Parathyroid adenoma (tissue), 2 donors: ENCODE results near the gene RPIA.

Experiments
- H2AFZ ChIP-seq: fragments of 300-600 bp; sonication (generic); one replicate; pipeline ENCODE4 v1.7.0; 2017; ENCODE audit warnings: antibody characterized with exemption, mild to moderate bottlenecking
- H3K27ac ChIP-seq: fragments of 300-600 bp; sonication (generic); one replicate; pipeline ENCODE4 v1.7.0; 2017
- H3K27me3 ChIP-seq: fragments of 300-600 bp; sonication (generic); one replicate; pipeline ENCODE4 v1.7.0; 2017; ENCODE audit warnings: low read length; ENCODE audit not compliant: control insufficient read depth, insufficient read depth
- H3K36me3 ChIP-seq: fragments of 300-600 bp; sonication (generic); one replicate; pipeline ENCODE4 v1.7.0; 2017; ENCODE audit warnings: low read length; ENCODE audit not compliant: control insufficient read depth, insufficient read depth
- H3K4me1 ChIP-seq: fragments of 300-600 bp; sonication (generic); one replicate; pipeline ENCODE4 v1.7.0; 2017; ENCODE audit warnings: control low read depth
- H3K4me2 ChIP-seq: fragments of 300-600 bp; sonication (generic); one replicate; pipeline ENCODE4 v1.7.0; 2017; ENCODE audit warnings: low read length
- H3K4me3 ChIP-seq: fragments of 300-600 bp; sonication (generic); one replicate; pipeline ENCODE4 v1.7.0; 2017; ENCODE audit warnings: low read depth, low read length
- H3K79me2 ChIP-seq: fragments of 300-600 bp; sonication (generic); one replicate; pipeline ENCODE4 v1.7.0; 2017; ENCODE audit warnings: control low read depth
- H3K9ac ChIP-seq: fragments of 300-600 bp; sonication (generic); one replicate; pipeline ENCODE4 v1.7.0; 2017; ENCODE audit warnings: mild to moderate bottlenecking
- H3K9me3 ChIP-seq: fragments of 300-600 bp; sonication (generic); one replicate; pipeline ENCODE4 v1.7.0; 2017; ENCODE audit warnings: low read length; ENCODE audit not compliant: control insufficient read depth
- TF ChIP-seq, protein P1 (sequence below): fragments of 300-600 bp; sonication (generic); IDR thresholded peaks from one replicate; pipeline ENCODE4 v1.7.0; 2017; ENCODE audit warnings: antibody characterized with exemption, mild to moderate bottlenecking
- donor health status: primary hyperparathyroidism.

RPIA gene

DNA sequence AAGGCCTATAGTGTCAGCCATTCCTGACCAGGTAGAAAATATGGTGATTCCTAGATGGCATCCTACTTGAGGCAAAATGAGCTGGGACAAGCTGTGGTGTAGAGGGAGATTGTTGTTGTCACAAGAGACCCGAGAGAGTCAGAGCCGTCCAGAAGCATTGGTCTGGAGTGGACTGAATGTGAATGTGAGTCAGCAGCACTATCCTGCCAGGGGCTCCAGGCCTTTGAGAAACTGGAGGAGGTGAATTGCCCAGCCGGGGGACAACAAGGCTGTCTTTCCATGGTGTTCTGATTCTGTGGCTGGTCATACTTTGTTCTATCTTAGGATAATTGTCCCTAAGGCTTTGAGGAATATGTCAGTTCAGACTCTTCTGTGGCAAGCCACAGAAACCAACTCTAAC lies 34.8 kb upstream of the RPIA start:
- H3K79me2 ChIP-seq = no peaks in the 10 kb centered on the region

DNA sequence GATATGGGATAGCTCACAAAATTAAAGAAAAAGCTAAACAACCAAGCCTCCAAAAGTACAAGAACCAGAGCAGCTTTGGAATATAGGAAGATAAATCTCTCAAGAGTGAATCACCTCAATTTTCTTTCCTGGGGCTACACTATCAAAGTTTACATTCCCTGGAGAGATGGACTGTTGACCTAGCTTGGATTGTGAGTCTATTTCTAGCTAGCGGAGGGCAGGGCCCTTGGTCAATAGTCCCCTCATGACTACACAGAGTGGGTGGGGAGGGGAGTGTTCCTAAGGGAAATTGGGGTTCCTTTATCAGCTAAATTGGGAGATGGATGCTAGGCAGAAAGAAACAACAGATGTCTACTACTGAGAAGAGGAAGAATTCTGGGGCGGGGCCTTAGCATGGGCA lies 34.3 kb upstream of the RPIA start:
- Histone ChIP-seq H3K27me3 (no peaks in the 10 kb centered on the region), H3K9me3 (no peaks in the 10 kb centered on the region), H3K4me3 (no peak overlapping the region), H3K4me2 (no peak overlapping the region), H3K27ac (no peak overlapping the region), H3K9ac (no peak overlapping the region), H2AFZ (no peak overlapping the region), H3K36me3 (no peaks in the 10 kb centered on the region), H3K79me2 (no peaks in the 10 kb centered on the region), H3K4me1 (peaks cover 6% of the 10 kb centered on the region)
- TF ChIP-seq, protein P1, sequence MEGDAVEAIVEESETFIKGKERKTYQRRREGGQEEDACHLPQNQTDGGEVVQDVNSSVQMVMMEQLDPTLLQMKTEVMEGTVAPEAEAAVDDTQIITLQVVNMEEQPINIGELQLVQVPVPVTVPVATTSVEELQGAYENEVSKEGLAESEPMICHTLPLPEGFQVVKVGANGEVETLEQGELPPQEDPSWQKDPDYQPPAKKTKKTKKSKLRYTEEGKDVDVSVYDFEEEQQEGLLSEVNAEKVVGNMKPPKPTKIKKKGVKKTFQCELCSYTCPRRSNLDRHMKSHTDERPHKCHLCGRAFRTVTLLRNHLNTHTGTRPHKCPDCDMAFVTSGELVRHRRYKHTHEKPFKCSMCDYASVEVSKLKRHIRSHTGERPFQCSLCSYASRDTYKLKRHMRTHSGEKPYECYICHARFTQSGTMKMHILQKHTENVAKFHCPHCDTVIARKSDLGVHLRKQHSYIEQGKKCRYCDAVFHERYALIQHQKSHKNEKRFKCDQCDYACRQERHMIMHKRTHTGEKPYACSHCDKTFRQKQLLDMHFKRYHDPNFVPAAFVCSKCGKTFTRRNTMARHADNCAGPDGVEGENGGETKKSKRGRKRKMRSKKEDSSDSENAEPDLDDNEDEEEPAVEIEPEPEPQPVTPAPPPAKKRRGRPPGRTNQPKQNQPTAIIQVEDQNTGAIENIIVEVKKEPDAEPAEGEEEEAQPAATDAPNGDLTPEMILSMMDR = no peak

More for the DNA sequence above, 34.8 kb upstream of the RPIA start:
- Histone ChIP-seq H3K27ac (no peak overlapping the region), H3K27me3 (no peaks in the 10 kb centered on the region), H3K4me2 (no peak overlapping the region), H3K9me3 (no peaks in the 10 kb centered on the region), H2AFZ (no peak overlapping the region), H3K36me3 (no peaks in the 10 kb centered on the region), H3K9ac (no peak overlapping the region), H3K4me3 (no peak overlapping the region), H3K4me1 (peaks cover 6% of the 10 kb centered on the region)
- TF ChIP-seq, protein P1 = no peak

DNA sequence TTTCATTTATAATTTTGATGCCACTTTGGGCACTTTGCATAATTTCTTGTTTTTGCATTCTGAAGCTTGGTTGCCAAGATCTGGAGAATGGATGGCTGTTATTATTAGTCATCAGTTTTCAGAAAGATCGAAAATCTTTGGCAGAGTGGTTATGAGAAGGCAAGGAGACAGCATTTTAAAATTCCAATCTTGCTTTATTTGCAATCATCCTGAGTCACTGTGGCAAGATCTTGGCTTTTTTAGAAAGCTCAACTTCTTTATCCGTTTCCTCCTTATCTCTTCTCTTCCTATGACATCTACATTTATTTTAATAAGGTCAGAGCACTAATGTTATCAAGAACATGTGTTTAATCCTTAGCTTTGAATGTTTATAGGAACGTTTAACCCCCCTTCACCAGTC lies 33.1 kb upstream of the RPIA start:
- H3K4me1 ChIP-seq = peaks cover 6% of the 10 kb centered on the region
- H3K27ac ChIP-seq = peak overlapping the region; percentile 37
- H3K4me3 ChIP-seq = no peak overlapping the region
- peak overlapping the region; percentile 74 for H2AFZ ChIP-seq
- H3K9ac ChIP-seq = no peak overlapping the region
- TF ChIP-seq, protein P1 = no peak
- H3K79me2 ChIP-seq = no peaks in the 10 kb centered on the region
- no peaks in the 10 kb centered on the region for H3K36me3 ChIP-seq
- H3K4me2 ChIP-seq = no peak overlapping the region
- H3K27me3 ChIP-seq = no peaks in the 10 kb centered on the region
- no peaks in the 10 kb centered on the region for H3K9me3 ChIP-seq

DNA sequence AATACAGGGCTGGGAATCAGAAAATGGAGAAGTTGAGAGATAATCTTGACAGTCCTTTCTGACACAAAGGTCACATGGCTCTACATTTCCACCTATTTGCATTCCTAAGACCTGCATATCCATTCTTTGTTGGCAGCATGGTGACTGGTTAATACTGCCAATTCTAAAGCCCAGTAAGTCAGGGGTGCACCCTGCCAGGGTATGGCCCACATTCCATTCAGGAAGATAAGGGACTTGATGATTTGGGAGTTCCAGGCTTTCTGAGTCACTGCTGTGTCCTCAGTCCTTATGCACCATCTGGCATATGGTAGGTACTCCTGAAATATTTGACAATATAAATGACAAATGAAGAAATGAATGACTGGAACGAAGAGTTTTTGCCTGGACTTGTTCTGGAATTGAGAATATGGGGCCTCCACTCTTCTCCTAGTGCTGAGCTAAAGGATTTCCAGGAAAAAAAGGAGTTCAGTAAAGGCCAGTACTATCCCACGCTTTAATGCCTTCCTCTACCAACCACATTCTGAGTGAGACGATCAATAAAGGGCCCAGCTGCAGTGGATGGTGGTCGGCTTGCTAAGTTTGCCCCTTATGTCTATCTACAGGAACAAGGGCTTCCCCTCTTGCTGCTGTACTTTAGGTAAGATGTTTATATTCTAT lies 32.5 kb upstream of the RPIA start:
- no peaks in the 10 kb centered on the region for H3K36me3 ChIP-seq
- TF ChIP-seq, protein P1 = no peak
- H2AFZ ChIP-seq = peak overlapping the region; percentile 74
- no peaks in the 10 kb centered on the region for H3K79me2 ChIP-seq
- no peaks in the 10 kb centered on the region for H3K27me3 ChIP-seq
- no peaks in the 10 kb centered on the region for H3K9me3 ChIP-seq
- no peak overlapping the region for H3K4me2 ChIP-seq
- no peak overlapping the region for H3K4me3 ChIP-seq
- H3K4me1 ChIP-seq = peaks cover 6% of the 10 kb centered on the region
- H3K27ac ChIP-seq = peak overlapping the region; percentile 37
- H3K9ac ChIP-seq = no peak overlapping the region

DNA sequence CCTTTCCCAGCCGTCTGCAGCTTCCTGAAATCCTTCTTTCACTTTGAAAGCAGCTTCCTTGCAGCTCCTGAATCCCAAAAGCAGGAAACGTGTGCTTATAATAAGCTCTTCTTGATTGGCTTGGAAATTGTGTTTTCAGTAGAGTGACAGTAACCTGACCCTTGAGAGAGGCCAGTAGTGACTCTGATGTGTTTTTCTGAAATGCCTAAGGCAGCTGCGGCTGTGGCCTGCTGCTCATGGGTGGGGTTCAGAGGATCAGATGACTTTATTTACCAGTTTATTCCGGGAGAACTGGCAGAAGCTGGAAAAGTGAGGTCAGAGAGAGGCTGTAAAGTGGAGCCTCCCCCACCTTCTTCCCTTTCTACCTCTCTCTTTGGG lies 31.9 kb upstream of the RPIA start:
- peak overlapping the region; percentile 74 for H2AFZ ChIP-seq
- H3K27me3 ChIP-seq = no peaks in the 10 kb centered on the region
- no peaks in the 10 kb centered on the region for H3K79me2 ChIP-seq
- H3K9me3 ChIP-seq = no peaks in the 10 kb centered on the region
- H3K4me3 ChIP-seq = no peak overlapping the region
- peak overlapping the region; percentile 37 for H3K27ac ChIP-seq
- no peaks in the 10 kb centered on the region for H3K36me3 ChIP-seq
- TF ChIP-seq, protein P1 = no peak
- H3K4me1 ChIP-seq = peaks cover 6% of the 10 kb centered on the region
- no peak overlapping the region for H3K9ac ChIP-seq
- H3K4me2 ChIP-seq = no peak overlapping the region
